ENCODE results near the gene COL2A1.
"Not testable (repeated sequence)": the region's sequence is repeated elsewhere in the genome, so short reads cannot be mapped to it uniquely, and the experiment has no call there.

The COL2A1 gene

DNA sequence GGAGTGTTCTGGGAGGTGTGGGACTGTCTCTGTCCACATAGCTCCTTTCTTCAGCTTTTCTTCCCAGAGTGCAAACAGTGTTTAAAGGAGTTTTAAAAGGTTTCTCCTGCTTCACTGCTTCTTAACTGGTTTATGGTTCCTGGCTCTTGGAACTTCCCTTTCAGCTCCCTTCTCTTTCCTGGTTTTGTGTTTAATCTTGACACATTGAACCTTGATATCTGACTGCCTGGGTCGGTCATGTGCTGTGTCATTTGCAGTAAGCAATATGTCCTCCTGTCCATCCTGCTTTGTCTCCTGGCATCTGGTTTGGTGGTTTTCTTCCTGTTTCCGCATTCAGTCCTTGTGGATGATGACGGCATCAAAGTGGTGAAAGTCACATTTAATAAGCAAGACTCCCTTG, 38.7 kb downstream of the COL2A1 start:
- TF ChIP-seq ZNF565 (CRISPR knock-in tag; conservative IDR thresholded peaks at IDR 0.05; ENCODE audit: low read depth) (no peak), CSDC2 (CRISPR knock-in tag; IDR thresholded peaks at IDR 0.05) (no peak), PATZ1 (CRISPR knock-in tag; IDR thresholded peaks at IDR 0.05; ENCODE audit: borderline replicate concordance) (no peak), PPARA (CRISPR knock-in tag; IDR thresholded peaks at IDR 0.05; ENCODE audit: borderline replicate concordance) (no peak), ZNF70 (CRISPR knock-in tag; IDR thresholded peaks at IDR 0.05) (no peak), BACH2 (CRISPR knock-in tag; IDR thresholded peaks at IDR 0.05; ENCODE audit: borderline replicate concordance) (no peak), GLIS3 (CRISPR knock-in tag; IDR thresholded peaks at IDR 0.05) (no peak), OSR1 (CRISPR knock-in tag; IDR thresholded peaks at IDR 0.05) (no peak), SNAI2 (CRISPR knock-in tag; IDR thresholded peaks at IDR 0.05) (no peak), RARB (CRISPR knock-in tag; IDR thresholded peaks at IDR 0.05) (no peak), TSHZ2 (CRISPR knock-in tag; IDR thresholded peaks at IDR 0.05) (no peak), ESRRG (CRISPR knock-in tag; IDR thresholded peaks at IDR 0.05) (no peak), TCF4 (CRISPR knock-in tag; IDR thresholded peaks at IDR 0.05; ENCODE audit: borderline replicate concordance) (no peak), ZFP3 (CRISPR knock-in tag; IDR thresholded peaks at IDR 0.05) (no peak)
- TF ChIP-seq, protein P1, sequence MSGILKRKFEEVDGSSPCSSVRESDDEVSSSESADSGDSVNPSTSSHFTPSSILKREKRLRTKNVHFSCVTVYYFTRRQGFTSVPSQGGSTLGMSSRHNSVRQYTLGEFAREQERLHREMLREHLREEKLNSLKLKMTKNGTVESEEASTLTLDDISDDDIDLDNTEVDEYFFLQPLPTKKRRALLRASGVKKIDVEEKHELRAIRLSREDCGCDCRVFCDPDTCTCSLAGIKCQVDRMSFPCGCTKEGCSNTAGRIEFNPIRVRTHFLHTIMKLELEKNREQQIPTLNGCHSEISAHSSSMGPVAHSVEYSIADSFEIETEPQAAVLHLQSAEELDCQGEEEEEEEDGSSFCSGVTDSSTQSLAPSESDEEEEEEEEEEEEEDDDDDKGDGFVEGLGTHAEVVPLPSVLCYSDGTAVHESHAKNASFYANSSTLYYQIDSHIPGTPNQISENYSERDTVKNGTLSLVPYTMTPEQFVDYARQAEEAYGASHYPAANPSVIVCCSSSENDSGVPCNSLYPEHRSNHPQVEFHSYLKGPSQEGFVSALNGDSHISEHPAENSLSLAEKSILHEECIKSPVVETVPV (CRISPR knock-in tag; IDR thresholded peaks at IDR 0.05), result no peak
- no peak for ATAC-seq

GRCh38 chr12:47964106-47964728, 40.1 kb downstream of the COL2A1 start:
- ATAC-seq, result peak; percentile 20
- no peak for TF ChIP-seq ZFP30 (CRISPR knock-in tag; IDR thresholded peaks at IDR 0.05)
- no peak for TF ChIP-seq RARB (CRISPR knock-in tag; IDR thresholded peaks at IDR 0.05)
- TF ChIP-seq ARNTL (CRISPR knock-in tag; IDR thresholded peaks at IDR 0.05; ENCODE audit: borderline replicate concordance, low read depth), result no peak
- TF ChIP-seq BACH2 (CRISPR knock-in tag; IDR thresholded peaks at IDR 0.05; ENCODE audit: borderline replicate concordance), result no peak
- no peak for TF ChIP-seq PPARA (CRISPR knock-in tag; IDR thresholded peaks at IDR 0.05; ENCODE audit: borderline replicate concordance)

GRCh38 chr12:47963340-47964040, 40.8 kb downstream of the COL2A1 start, which contains the start of gene TMEM106C:
TSS of gene TMEM106C (plus strand) at chr12:47963596. CDS start at chr12:47964237, 641 bp downstream.
- no peak for TF ChIP-seq ZFP3 (CRISPR knock-in tag; IDR thresholded peaks at IDR 0.05)
- ATAC-seq, result peak; percentile 98

DNA sequence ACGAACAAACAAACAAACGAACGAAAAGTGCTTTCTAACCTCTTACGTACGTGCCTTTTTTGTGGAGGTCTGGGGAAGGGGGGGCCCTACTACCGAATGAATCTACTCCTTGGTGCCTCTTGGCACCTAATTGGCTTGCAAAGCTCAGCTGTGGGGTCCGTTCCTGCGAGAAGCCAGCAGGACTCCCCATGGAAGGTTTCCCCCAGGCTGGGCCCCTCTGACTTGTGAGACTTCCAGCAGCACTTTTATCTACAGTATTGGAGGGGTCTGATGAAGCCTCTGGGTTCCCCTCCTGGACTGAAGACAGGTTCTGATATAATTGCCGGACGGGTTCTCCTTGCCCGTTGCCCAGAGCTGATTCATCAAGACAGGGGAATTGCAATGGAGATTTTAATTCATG, 42.1 kb downstream of the COL2A1 start:
- no peak for ATAC-seq
- no peak for TF ChIP-seq ZFP30 (CRISPR knock-in tag; IDR thresholded peaks at IDR 0.05)
- TF ChIP-seq PPARA (CRISPR knock-in tag; IDR thresholded peaks at IDR 0.05; ENCODE audit: borderline replicate concordance), result no peak
- no peak for TF ChIP-seq RARB (CRISPR knock-in tag; IDR thresholded peaks at IDR 0.05)
- TF ChIP-seq, protein P2, sequence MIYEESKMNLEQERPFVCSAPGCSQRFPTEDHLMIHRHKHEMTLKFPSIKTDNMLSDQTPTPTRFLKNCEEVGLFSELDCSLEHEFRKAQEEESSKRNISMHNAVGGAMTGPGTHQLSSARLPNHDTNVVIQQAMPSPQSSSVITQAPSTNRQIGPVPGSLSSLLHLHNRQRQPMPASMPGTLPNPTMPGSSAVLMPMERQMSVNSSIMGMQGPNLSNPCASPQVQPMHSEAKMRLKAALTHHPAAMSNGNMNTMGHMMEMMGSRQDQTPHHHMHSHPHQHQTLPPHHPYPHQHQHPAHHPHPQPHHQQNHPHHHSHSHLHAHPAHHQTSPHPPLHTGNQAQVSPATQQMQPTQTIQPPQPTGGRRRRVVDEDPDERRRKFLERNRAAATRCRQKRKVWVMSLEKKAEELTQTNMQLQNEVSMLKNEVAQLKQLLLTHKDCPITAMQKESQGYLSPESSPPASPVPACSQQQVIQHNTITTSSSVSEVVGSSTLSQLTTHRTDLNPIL (CRISPR knock-in tag; IDR thresholded peaks at IDR 0.05; ENCODE audit: low read depth), result no peak

- not testable (repeated sequence) for ATAC-seq
Observed at GRCh38 chr12:47957671-47958070, 46.6 kb downstream of the COL2A1 start.
